Fibroblast of pulmonary artery (primary cell): Measurements from ENCODE around the gene PDE8A.
A peak's percentile ranks its signal among the peaks of the same experiment; 100 is the strongest.

Source experiments
- DNase-seq: peaks from one replicate; pipeline ENCODE4 v3.0.0-alpha.2; 2010; ENCODE audit warnings: low read depth
- H3K4me3 ChIP-seq: replicated peaks from 2 replicates; pipeline ENCODE4 v1.5.1; 2011; ENCODE audit warnings: low read depth, mild to moderate bottlenecking, control low read depth, low read length, moderate library complexity
- TF ChIP-seq, protein P1 (sequence below): IDR thresholded peaks from 2 replicates; pipeline ENCODE4 v1.5.1; 2011; ENCODE audit warnings: mild to moderate bottlenecking, control low read depth, low read length, inconsistent platforms; ENCODE audit errors: missing control alignments

The PDE8A gene

GRCh38 chr15:85116494-85116893, 134.8 kb downstream of the PDE8A start:
- TF ChIP-seq, protein P1, sequence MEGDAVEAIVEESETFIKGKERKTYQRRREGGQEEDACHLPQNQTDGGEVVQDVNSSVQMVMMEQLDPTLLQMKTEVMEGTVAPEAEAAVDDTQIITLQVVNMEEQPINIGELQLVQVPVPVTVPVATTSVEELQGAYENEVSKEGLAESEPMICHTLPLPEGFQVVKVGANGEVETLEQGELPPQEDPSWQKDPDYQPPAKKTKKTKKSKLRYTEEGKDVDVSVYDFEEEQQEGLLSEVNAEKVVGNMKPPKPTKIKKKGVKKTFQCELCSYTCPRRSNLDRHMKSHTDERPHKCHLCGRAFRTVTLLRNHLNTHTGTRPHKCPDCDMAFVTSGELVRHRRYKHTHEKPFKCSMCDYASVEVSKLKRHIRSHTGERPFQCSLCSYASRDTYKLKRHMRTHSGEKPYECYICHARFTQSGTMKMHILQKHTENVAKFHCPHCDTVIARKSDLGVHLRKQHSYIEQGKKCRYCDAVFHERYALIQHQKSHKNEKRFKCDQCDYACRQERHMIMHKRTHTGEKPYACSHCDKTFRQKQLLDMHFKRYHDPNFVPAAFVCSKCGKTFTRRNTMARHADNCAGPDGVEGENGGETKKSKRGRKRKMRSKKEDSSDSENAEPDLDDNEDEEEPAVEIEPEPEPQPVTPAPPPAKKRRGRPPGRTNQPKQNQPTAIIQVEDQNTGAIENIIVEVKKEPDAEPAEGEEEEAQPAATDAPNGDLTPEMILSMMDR = no peak
- no peak for DNase-seq
- no peak overlapping the region for H3K4me3 ChIP-seq

- TF ChIP-seq, protein P1 = no peak
- H3K4me3 ChIP-seq = no peak overlapping the region
- DNase-seq = peak; percentile 11
These were observed 135.4 kb downstream of the PDE8A start for GRCh38 chr15:85116925-85117646.

DNA sequence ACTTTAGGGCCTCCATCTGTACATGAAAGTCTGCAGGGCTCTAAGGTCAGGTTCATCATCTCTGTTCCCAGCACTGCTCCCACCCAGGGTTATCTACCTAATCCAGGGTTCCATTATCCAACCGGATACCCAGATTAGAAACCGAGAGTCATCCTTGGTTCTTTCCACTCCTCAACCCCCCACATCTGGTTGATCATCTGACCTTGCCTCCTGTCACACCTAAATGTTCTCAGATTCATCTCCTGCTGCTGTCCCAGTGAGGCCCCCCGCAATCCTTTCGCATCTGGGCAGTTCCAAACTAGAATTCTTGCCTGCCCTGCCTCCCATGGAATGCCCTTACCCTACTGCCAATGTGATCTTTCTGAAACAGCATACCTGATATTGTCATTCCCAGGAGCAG, 136.5 kb downstream of the PDE8A start:
- H3K4me3 ChIP-seq = no peak overlapping the region
- DNase-seq = no peak
- TF ChIP-seq, protein P1 = no peak

- TF ChIP-seq, protein P1 = no peak
- no peak for DNase-seq
- no peak overlapping the region for H3K4me3 ChIP-seq
These were observed 136.9 kb downstream of the PDE8A start for GRCh38 chr15:85118581-85118980.

DNA sequence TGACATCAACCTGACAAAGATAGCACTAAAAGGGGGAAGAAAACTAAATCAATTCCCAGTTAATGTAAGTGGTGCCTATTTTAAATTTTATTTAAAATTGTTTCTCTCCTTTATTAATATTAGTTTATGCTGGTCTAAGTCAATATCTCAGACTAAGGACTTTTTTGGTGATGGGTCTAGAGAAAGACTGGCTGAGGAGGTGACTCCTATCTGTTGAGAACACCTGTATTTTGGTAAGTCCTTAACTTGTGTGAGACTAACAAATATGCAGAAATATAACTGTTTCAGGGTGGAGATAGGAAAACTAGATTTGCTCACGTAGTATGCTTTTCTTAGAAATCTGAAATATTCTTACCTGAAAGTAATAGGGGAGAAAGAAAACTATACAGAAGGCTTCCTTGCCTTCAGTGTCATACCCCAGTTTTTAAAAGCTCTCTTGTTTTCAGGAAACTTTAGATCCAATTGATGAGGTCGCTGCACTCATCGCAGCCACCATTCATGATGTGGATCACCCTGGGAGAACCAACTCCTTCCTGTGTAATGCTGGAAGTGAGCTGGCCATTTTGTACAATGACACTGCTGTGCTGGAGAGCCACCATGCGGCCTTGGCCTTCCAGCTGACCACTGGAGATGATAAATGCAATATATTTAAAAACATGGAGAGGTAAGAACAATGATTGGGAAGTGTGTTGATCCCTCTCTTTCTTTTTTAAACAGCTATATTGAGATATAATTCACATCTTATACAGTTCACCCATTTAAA, 138.9 kb downstream of the PDE8A start:
- TF ChIP-seq, protein P1 = no peak
- H3K4me3 ChIP-seq = no peak overlapping the region
- no peak for DNase-seq

GRCh38 chr15:85124173-85124572, 142.5 kb downstream of the PDE8A start:
- DNase-seq = no peak
- H3K4me3 ChIP-seq = no peak overlapping the region
- TF ChIP-seq, protein P1 = no peak
